Neuronal stem cell (in vitro differentiated cells): ENCODE data around the gene SLC41A3.
"Not testable (repeated sequence)": the region's sequence is repeated elsewhere in the genome, so short reads cannot be mapped to it uniquely, and the experiment has no call there.

Source experiments
- DNase-seq: peaks from one replicate; pipeline ENCODE4 v3.0.0-alpha.2; 2013; ENCODE audit warnings: low spot score
- H2AFZ ChIP-seq: one replicate; pipeline ENCODE4 v1.6.1; 2013; ENCODE audit warnings: mild to moderate bottlenecking, low read length, inconsistent platforms
- H2AK5ac ChIP-seq: 2 replicates; pipeline ENCODE4 v1.6.1; 2013; ENCODE audit warnings: low read depth, mild to moderate bottlenecking, inconsistent platforms, low read length, moderate library complexity, mixed read lengths
- H2BK120ac ChIP-seq: 2 replicates; pipeline ENCODE4 v1.6.1; 2013; ENCODE audit warnings: low read depth, mild to moderate bottlenecking, inconsistent platforms, low read length, moderate library complexity, mixed read lengths
- H2BK12ac ChIP-seq: one replicate; pipeline ENCODE4 v1.6.1; 2013; ENCODE audit warnings: low read length, inconsistent platforms
- H2BK15ac ChIP-seq: 2 replicates; pipeline ENCODE4 v1.6.1; 2013; ENCODE audit warnings: mild to moderate bottlenecking, low read length, inconsistent platforms, mixed read lengths
- H2BK5ac ChIP-seq: one replicate; pipeline ENCODE4 v1.6.1; 2013; ENCODE audit warnings: inconsistent platforms, mild to moderate bottlenecking, low read length, moderate library complexity
- H3K14ac ChIP-seq: one replicate; pipeline ENCODE4 v1.6.1; 2013; ENCODE audit warnings: low read length, inconsistent platforms
- H3K18ac ChIP-seq: 2 replicates; pipeline ENCODE4 v1.6.1; 2013; ENCODE audit warnings: low read length, inconsistent platforms
- H3K23ac ChIP-seq: 2 replicates; pipeline ENCODE4 v1.6.1; 2013; ENCODE audit warnings: low read depth, mild to moderate bottlenecking, mixed read lengths, low read length, inconsistent platforms; ENCODE audit not compliant: poor library complexity
- H3K27ac ChIP-seq: replicated peaks from 3 replicates; pipeline ENCODE4 v1.5.1; 2013; ENCODE audit warnings: low read length, inconsistent platforms
- H3K27me3 ChIP-seq, 3 experiments: 2 replicates each; pipeline ENCODE4 v1.6.1; 2013; ENCODE audit warnings: low read length in 3 of 3, mild to moderate bottlenecking in 2 of 3, inconsistent platforms in 1 of 3, low read depth in 1 of 3, mixed read lengths in 1 of 3, moderate library complexity in 1 of 3; ENCODE audit not compliant: control insufficient read depth in 3 of 3, insufficient read depth in 3 of 3
- H3K36me3 ChIP-seq, 2 donors: replicated peaks in 1 of 2; 2 replicates each; pipeline ENCODE4 v1.6.1; 2013; ENCODE audit warnings: low read length in 2 of 2; ENCODE audit not compliant: control insufficient read depth in 2 of 2, insufficient read depth in 2 of 2
- H3K4ac ChIP-seq: 2 replicates; pipeline ENCODE4 v1.6.1; 2013; ENCODE audit warnings: inconsistent platforms, mild to moderate bottlenecking, low read length, moderate library complexity
- H3K4me1 ChIP-seq, 2 donors: 1 replicate in 1 of 2; 2 replicates in 1 of 2; pipeline ENCODE4 v1.6.1; 2013; ENCODE audit warnings: low read length in 2 of 2, low read depth in 1 of 2; ENCODE audit not compliant: control insufficient read depth in 2 of 2, insufficient read depth in 1 of 2
- H3K4me2 ChIP-seq: one replicate; pipeline ENCODE4 v1.6.1; 2013; ENCODE audit warnings: mild to moderate bottlenecking, low read length, inconsistent platforms; ENCODE audit not compliant: insufficient read depth, poor library complexity, severe bottlenecking
- H3K4me3 ChIP-seq, 2 donors: 2 replicates each; pipeline ENCODE4 v1.5.1; 2013; ENCODE audit warnings: low read length in 2 of 2, mild to moderate bottlenecking in 2 of 2, inconsistent platforms in 1 of 2, moderate library complexity in 1 of 2
- H3K79me1 ChIP-seq: one replicate; pipeline ENCODE4 v1.6.1; 2013; ENCODE audit warnings: low read depth, mild to moderate bottlenecking, inconsistent platforms, low read length, moderate library complexity
- H3K9ac ChIP-seq: one replicate; pipeline ENCODE4 v1.6.1; 2013; ENCODE audit warnings: mild to moderate bottlenecking, low read depth, low read length, inconsistent platforms; ENCODE audit not compliant: poor library complexity
- H3K9me3 ChIP-seq, 2 donors: replicated peaks in 1 of 2; 2 replicates each; pipeline versions ENCODE3 to v1.6.1; 2013; ENCODE audit warnings: low read length in 2 of 2, mild to moderate bottlenecking in 2 of 2, inconsistent platforms in 1 of 2, low read depth in 1 of 2, mixed read lengths in 1 of 2, moderate library complexity in 1 of 2; ENCODE audit not compliant: control insufficient read depth in 2 of 2, insufficient read depth in 1 of 2
- H4K8ac ChIP-seq: one replicate; pipeline ENCODE4 v1.6.1; 2013; ENCODE audit warnings: low read depth, mild to moderate bottlenecking, inconsistent platforms, low read length, moderate library complexity
- H4K91ac ChIP-seq: one replicate; pipeline ENCODE4 v1.6.1; 2013; ENCODE audit warnings: low read length, low read depth, mild to moderate bottlenecking, inconsistent platforms; ENCODE audit not compliant: poor library complexity
- WGBS, 2 donors: extraction: QIAGEN DNeasy Blood & Tissue Kit; methylation state at CpG; one replicate each; pipeline ENCODE4 v1.1.7; 2013; ENCODE audit warnings: missing lambda C conversion rate in 2 of 2, mixed read lengths in 1 of 2; ENCODE audit not compliant: insufficient read length in 2 of 2, insufficient replicate concordance in 1 of 2; ENCODE audit errors: extremely low coverage in 2 of 2; 5-methylcytosine and 5-hydroxymethylcytosine counted together

SLC41A3 gene

GRCh38 chr3:125968701-125969592 lies 115.0 kb downstream of the SLC41A3 start, which contains the start of gene ROPN1B:
TSS of gene ROPN1B (plus strand) at chr3:125969178. CDS start at chr3:125972055, 2,877 bp downstream.
- WGBS, 2 donors: no CpG with 5 or more reads among the region's 50 CpGs
- not testable (repeated sequence) for H3K4me3 ChIP-seq, H2BK120ac ChIP-seq, H3K9ac ChIP-seq, H4K8ac ChIP-seq, H3K4ac ChIP-seq, H3K4me1 ChIP-seq, H2BK12ac ChIP-seq, H3K14ac ChIP-seq, H4K91ac ChIP-seq, H2AFZ ChIP-seq, H2BK15ac ChIP-seq, H2BK5ac ChIP-seq, H3K23ac ChIP-seq, H3K18ac ChIP-seq, H2AK5ac ChIP-seq, H3K27ac ChIP-seq, H3K79me1 ChIP-seq, H3K36me3 ChIP-seq, H3K9me3 ChIP-seq, DNase-seq
- peaks cover 0 to 61% (median 11%) of the 10 kb centered on the region in 3 experiments for H3K27me3 ChIP-seq
- peak within 1 kb of the TSS; percentile 25 for H3K4me2 ChIP-seq

DNA sequence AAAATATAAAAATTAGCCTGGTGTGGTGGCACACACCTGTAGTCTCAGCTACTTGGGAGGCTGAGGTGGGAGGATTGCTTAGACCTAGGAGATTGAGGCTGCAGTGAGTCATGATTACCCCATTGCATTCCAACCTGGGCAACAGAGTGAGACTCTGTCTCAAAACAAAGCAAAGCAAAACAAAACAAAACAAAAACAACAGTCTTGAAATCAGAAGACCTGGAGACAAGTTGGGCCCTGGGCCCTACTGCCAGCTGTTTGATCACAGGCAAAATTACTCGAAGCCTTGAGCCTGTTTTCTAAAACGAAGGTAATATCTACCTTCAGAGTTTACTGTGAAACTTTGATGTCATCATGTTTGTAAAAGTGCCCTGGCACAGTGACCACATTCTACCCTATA lies 115.8 kb downstream of the SLC41A3 start:
- H3K14ac ChIP-seq, H3K4me2 ChIP-seq, H3K4ac ChIP-seq, H2BK15ac ChIP-seq, H3K23ac ChIP-seq, H2AFZ ChIP-seq, H3K79me1 ChIP-seq, H2BK5ac ChIP-seq, H2BK120ac ChIP-seq, H3K4me3 ChIP-seq, H3K9me3 ChIP-seq, DNase-seq, H3K9ac ChIP-seq, H3K4me1 ChIP-seq, H3K18ac ChIP-seq, H2BK12ac ChIP-seq, H4K8ac ChIP-seq, H4K91ac ChIP-seq, H2AK5ac ChIP-seq, H3K27ac ChIP-seq, H3K36me3 ChIP-seq: not testable (repeated sequence)
- no CpG with 5 or more reads among the region's 2 CpGs for WGBS, 2 donors
- H3K27me3 ChIP-seq: peaks cover 0 to 61% (median 11%) of the 10 kb centered on the region in 3 experiments

DNA sequence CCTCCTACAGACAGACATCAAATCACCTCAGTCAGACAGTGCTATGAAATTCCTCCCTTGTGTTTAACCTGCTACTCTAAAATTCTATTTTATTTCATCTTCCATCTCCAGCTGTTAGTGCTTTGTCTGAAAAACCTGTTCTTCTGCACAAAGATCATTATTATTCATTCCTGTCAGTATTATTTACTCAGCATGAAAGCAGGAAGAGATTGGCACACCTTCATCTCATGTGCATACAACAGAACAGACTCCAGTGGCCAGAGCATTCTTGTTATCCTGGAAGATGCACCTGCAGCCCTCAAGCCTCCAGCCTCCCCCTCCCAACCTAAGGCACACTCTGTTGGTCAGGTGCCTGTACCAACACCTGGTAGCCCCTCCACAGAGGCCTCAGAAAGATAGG lies 116.8 kb downstream of the SLC41A3 start:
- Histone ChIP-seq H2BK120ac (no peak overlapping the region), H2BK15ac (no peak overlapping the region), H3K14ac (no peak overlapping the region), H3K36me3 (no peaks in the 10 kb centered on the region), H3K18ac (no peak overlapping the region), H3K9ac (no peak overlapping the region), H3K79me1 (no peaks in the 10 kb centered on the region), H3K27me3 (peaks cover 0 to 65% (median 11%) of the 10 kb centered on the region in 3 experiments), H4K8ac (no peak overlapping the region), H3K4me2 (no peak overlapping the region), H2AK5ac (no peak overlapping the region), H3K4ac (no peak overlapping the region), H3K27ac (no peak overlapping the region), H3K4me3 (no peak overlapping the region), H3K4me1 (peaks cover 0 to 6% of the 10 kb centered on the region in 2 donors), H3K9me3 (no peaks in the 10 kb centered on the region), H4K91ac (no peak overlapping the region), H2BK5ac (no peak overlapping the region), H2AFZ (no peak overlapping the region), H3K23ac (no peak overlapping the region), H2BK12ac (no peak overlapping the region)
- no peak for DNase-seq

DNA sequence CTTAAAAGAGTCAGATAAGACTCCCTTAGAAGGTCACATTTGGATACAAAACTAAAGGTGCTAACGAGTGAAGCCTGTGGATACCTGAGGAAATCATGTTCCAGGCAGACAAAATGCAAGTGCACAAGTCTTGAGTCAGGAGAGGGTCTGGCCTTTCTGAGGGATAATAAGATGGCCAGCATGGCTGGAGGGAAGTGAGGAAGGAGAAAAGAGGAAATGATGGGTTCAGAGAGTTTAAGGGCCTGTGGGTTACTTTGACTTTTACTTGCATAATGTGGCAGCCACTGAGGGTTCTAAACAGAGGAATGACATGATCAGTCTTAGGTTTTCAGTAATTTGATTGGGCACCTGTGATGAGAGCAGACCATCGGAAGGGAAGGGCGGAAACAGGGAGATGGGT lies 118.4 kb downstream of the SLC41A3 start:
- DNase-seq: no peak

More for the DNA sequence above, 118.4 kb downstream of the SLC41A3 start:
- no peak overlapping the region for H3K4ac ChIP-seq
- H4K91ac ChIP-seq: no peak overlapping the region
- H2AFZ ChIP-seq: no peak overlapping the region
- H3K4me3 ChIP-seq: no peak overlapping the region
- no peak overlapping the region for H2BK15ac ChIP-seq
- H2AK5ac ChIP-seq: no peak overlapping the region
- H2BK5ac ChIP-seq: no peak overlapping the region
- no peak overlapping the region for H2BK12ac ChIP-seq
- no peak overlapping the region for H3K4me2 ChIP-seq
- H3K18ac ChIP-seq: no peak overlapping the region
- no peak overlapping the region for H4K8ac ChIP-seq
- H3K36me3 ChIP-seq: no peaks in the 10 kb centered on the region
- no CpG with 5 or more reads among the region's 3 CpGs for WGBS, 2 donors
- no peak overlapping the region for H3K9ac ChIP-seq
- no peak overlapping the region for H3K27ac ChIP-seq
- no peaks in the 10 kb centered on the region for H3K4me1 ChIP-seq
- H3K9me3 ChIP-seq: no peaks in the 10 kb centered on the region
- no peak overlapping the region for H3K14ac ChIP-seq
- no peak overlapping the region for H3K23ac ChIP-seq
- peaks cover 0 to 54% (median 4%) of the 10 kb centered on the region in 3 experiments for H3K27me3 ChIP-seq
- H3K79me1 ChIP-seq: no peaks in the 10 kb centered on the region
- no peak overlapping the region for H2BK120ac ChIP-seq
